Measurements from ENCODE around the gene CHPF2. TPM values are rescaled to one million over a fixed set of nuclear protein-coding genes. Genes with fewer than 3 reads are reported as not detected.

CHPF2 gene
- total RNA-seq, 1 donor = 83.2 TPM

GRCh38 chr7:151265351-151265931, 33.2 kb downstream of the CHPF2 start:
- Histone ChIP-seq H3K9me3 (ENCODE audit: low read depth, low read length) (no peaks in the 10 kb centered on the region), H4K20me1 (ENCODE audit: insufficient read depth, low read length) (peaks cover 5% of the 10 kb centered on the region), H3K36me3 (ENCODE audit: insufficient read depth, low read length) (no peaks in the 10 kb centered on the region), H3K4me2 (ENCODE audit: insufficient read depth, low read length) (no peak overlapping the region), H3K27me3 (ENCODE audit: insufficient read depth, low read length) (peaks cover 21% of the 10 kb centered on the region), H3K4me3 (ENCODE audit: insufficient read depth, low read length) (no peak overlapping the region), H2AFZ (ENCODE audit: low read length) (no peak overlapping the region), H3K4me1 (ENCODE audit: insufficient read depth, low read length) (no peaks in the 10 kb centered on the region), H3K79me2 (ENCODE audit: insufficient read depth, low read length) (no peaks in the 10 kb centered on the region), H3K27ac (ENCODE audit: low read depth, low read length) (no peak overlapping the region)
- peak; percentile 18 for DNase-seq (ENCODE audit: insufficient read length, low spot score, missing footprints)
- TF ChIP-seq CTCF (IDR thresholded peaks at IDR 0.05; ENCODE audit: extremely low read depth, low read depth, low read length) = no peak

GRCh38 chr7:151269511-151269910, 37.2 kb downstream of the CHPF2 start:
- H2AFZ ChIP-seq (ENCODE audit: low read length) = no peak overlapping the region
- no peaks in the 10 kb centered on the region for H3K36me3 ChIP-seq (ENCODE audit: insufficient read depth, low read length)
- TF ChIP-seq CTCF (IDR thresholded peaks at IDR 0.05; ENCODE audit: extremely low read depth, low read depth, low read length) = no peak
- no peaks in the 10 kb centered on the region for H3K9me3 ChIP-seq (ENCODE audit: low read depth, low read length)
- no peak overlapping the region for H3K4me2 ChIP-seq (ENCODE audit: insufficient read depth, low read length)
- no peak overlapping the region for H3K4me3 ChIP-seq (ENCODE audit: insufficient read depth, low read length)
- no peaks in the 10 kb centered on the region for H3K4me1 ChIP-seq (ENCODE audit: insufficient read depth, low read length)
- H3K27ac ChIP-seq (ENCODE audit: low read depth, low read length) = no peak overlapping the region
- no peaks in the 10 kb centered on the region for H3K79me2 ChIP-seq (ENCODE audit: insufficient read depth, low read length)
- no peaks in the 10 kb centered on the region for H4K20me1 ChIP-seq (ENCODE audit: insufficient read depth, low read length)
- DNase-seq (ENCODE audit: insufficient read length, low spot score, missing footprints) = peak; percentile 61
- no peaks in the 10 kb centered on the region for H3K27me3 ChIP-seq (ENCODE audit: insufficient read depth, low read length)

GRCh38 chr7:151271699-151272355, 39.5 kb downstream of the CHPF2 start:
- no peak overlapping the region for H3K4me3 ChIP-seq (ENCODE audit: insufficient read depth, low read length)
- H3K27ac ChIP-seq (ENCODE audit: low read depth, low read length) = no peak overlapping the region
- H3K79me2 ChIP-seq (ENCODE audit: insufficient read depth, low read length) = no peaks in the 10 kb centered on the region
- H3K4me1 ChIP-seq (ENCODE audit: insufficient read depth, low read length) = no peaks in the 10 kb centered on the region
- H2AFZ ChIP-seq (ENCODE audit: low read length) = no peak overlapping the region
- H3K4me2 ChIP-seq (ENCODE audit: insufficient read depth, low read length) = no peak overlapping the region
- no peak for DNase-seq (ENCODE audit: insufficient read length, low spot score, missing footprints)
- no peaks in the 10 kb centered on the region for H4K20me1 ChIP-seq (ENCODE audit: insufficient read depth, low read length)
- no peaks in the 10 kb centered on the region for H3K9me3 ChIP-seq (ENCODE audit: low read depth, low read length)
- no peak for TF ChIP-seq CTCF (IDR thresholded peaks at IDR 0.05; ENCODE audit: extremely low read depth, low read depth, low read length)
- H3K27me3 ChIP-seq (ENCODE audit: insufficient read depth, low read length) = no peaks in the 10 kb centered on the region
- H3K36me3 ChIP-seq (ENCODE audit: insufficient read depth, low read length) = no peaks in the 10 kb centered on the region

- no peaks in the 10 kb centered on the region for H3K79me2 ChIP-seq (ENCODE audit: insufficient read depth, low read length)
- no peak overlapping the region for H3K4me3 ChIP-seq (ENCODE audit: insufficient read depth, low read length)
- no peaks in the 10 kb centered on the region for H3K27me3 ChIP-seq (ENCODE audit: insufficient read depth, low read length)
- no peak for TF ChIP-seq CTCF (IDR thresholded peaks at IDR 0.05; ENCODE audit: extremely low read depth, low read depth, low read length)
- no peak overlapping the region for H2AFZ ChIP-seq (ENCODE audit: low read length)
- no peak for DNase-seq (ENCODE audit: insufficient read length, low spot score, missing footprints)
- no peaks in the 10 kb centered on the region for H4K20me1 ChIP-seq (ENCODE audit: insufficient read depth, low read length)
- peaks cover 3% of the 10 kb centered on the region for H3K4me1 ChIP-seq (ENCODE audit: insufficient read depth, low read length)
- no peak overlapping the region for H3K4me2 ChIP-seq (ENCODE audit: insufficient read depth, low read length)
- no peaks in the 10 kb centered on the region for H3K9me3 ChIP-seq (ENCODE audit: low read depth, low read length)
- no peaks in the 10 kb centered on the region for H3K36me3 ChIP-seq (ENCODE audit: insufficient read depth, low read length)
- H3K27ac ChIP-seq (ENCODE audit: low read depth, low read length) = no peak overlapping the region
These were observed 40.1 kb downstream of the CHPF2 start for GRCh38 chr7:151272405-151272804.
